GM18909 (cell line): ENCODE results near the gene TWIST2.

ENCODE experiments used
- ATAC-seq: cut with Tn5 transposase; IDR thresholded peaks from one replicate; pipeline ENCODE4 v1.9.1; 2021; ENCODE audit warnings: mild to moderate bottlenecking; ENCODE audit not compliant: unreplicated experiment, poor library complexity

Gene TWIST2

DNA sequence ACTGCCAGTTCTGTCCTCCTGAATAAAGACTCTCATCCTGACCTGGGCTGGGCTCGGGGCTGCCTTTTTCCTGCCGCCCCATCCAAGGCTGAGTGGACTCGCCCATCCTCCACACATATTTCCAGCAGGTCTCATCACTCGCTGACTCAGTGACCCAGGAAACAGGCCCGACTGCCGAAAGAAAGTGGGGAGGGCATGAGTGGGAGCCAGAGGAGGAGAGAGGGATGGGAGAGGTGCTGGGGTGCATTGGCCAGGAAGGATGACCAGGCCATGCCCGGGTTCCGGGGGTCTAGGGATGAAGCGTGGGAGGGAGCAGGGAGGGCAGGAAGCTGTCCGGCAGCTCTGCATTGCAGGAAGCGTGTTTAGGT, 66.7 kb downstream of the TWIST2 start:
- no peak for ATAC-seq

DNA sequence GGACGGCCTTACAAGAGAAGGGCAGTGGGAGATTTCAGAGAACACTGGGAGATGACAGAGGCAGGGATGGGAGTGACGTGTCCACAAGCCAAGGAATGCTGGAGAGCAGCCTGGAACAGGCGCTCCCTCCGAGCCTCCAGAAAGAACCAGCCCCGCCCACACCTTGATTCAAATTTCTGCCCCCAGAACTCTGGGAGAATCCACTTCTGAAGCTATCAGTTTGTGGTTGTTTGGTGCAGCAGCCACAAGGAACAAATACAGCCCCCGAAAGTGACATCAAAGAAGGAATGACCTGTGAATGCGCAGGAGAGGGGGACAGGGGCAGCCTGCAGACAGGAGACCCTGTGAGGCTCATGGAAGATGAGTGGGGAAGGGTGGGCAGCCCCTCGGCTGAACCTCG, 67.3 kb downstream of the TWIST2 start:
- ATAC-seq: no peak

- no peak for ATAC-seq
Measured at GRCh38 chr2:238915596-238915995, 67.7 kb downstream of the TWIST2 start.

- ATAC-seq: no peak
Measured at GRCh38 chr2:238916176-238916874, 68.4 kb downstream of the TWIST2 start.

DNA sequence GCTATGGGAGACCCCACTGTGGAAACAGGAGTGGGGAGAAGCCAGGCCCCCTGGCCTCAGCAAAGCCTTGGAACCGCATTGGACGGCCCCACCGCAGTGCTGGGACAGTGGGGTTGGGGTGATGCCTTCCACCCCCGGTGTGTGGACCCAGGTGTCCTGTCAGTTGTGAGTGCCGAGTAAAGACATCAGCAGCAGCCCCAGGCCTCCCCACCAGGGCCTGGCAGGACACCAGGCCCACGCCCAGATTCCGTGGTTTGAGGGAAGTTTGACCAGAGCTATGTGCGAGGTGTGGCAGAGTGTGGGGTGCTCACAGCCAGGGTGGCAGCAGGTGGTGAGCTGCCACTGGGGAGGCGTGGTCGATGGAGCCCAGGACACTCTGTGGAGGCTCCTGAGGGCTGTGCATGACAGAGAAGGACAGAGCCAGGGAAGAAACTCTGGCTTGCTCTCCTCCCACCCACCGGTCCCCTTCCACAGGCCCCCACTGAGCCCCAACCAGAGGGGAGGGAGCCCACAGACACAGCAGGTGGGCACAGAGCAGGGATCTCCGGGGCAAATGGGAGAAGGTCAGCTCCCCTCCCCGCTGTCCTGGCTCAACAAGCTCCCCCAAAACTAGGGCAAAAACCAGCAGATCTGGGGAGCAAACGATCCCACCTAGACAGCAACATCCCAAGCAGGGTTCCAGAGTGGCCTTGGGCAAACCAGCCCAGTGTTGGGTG, 69.1 kb downstream of the TWIST2 start:
- no peak for ATAC-seq

GRCh38 chr2:238919307-238919706, 71.4 kb downstream of the TWIST2 start:
- no peak for ATAC-seq

GRCh38 chr2:238920053-238920452, 72.2 kb downstream of the TWIST2 start:
- no peak for ATAC-seq

DNA sequence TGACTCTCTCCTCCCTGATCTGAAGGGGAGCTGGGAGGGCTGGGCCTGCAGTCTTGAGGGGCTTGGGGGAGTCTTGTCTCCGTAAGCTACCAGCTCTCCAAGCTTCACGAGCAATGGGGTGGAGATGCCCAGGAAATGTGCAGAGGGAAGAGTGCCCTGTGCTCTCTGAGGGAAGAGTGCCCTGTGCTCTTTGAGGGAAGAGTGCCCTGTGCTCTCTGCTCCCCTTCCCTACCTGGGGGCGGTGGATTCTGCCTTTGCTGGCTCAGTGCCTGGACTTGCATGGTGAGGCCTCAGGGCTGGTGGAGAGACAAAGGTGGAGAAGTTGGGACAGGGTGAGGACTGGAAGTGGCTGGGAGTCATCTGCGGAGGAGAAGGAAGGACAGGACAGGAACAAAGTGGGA, 72.7 kb downstream of the TWIST2 start:
- no peak for ATAC-seq

GRCh38 chr2:238921259-238921658, 73.4 kb downstream of the TWIST2 start:
- no peak for ATAC-seq

DNA sequence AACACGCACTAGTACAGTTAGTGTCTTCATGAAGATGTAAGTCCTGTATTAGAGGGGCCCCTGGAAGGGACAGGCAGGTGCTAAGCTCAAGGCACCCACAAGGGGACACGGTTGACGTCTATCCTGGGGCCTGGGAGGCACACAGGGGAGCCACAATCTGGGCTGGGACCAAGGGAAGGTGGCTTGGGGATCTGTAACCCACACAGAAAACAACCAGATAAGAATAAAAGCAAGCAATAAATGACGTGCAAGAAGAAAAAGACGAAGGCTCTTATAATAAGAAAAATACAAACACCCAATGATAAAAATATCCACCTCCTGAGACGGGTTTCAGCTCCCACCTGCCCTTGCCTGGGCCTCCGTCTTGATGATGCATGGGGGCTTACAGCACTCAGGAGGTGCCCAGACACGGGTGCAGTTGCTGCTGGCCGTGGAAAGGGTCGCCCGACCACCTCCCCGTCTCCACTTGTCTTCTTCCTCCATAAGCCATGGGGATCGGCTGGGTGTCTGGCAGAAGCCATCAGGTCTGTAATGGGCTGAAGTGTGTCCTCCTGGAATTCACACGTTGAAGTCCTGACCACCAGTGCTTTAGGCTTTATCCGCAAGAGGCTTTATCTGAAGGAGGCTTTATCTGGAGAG, 73.9 kb downstream of the TWIST2 start:
- no peak for ATAC-seq

GRCh38 chr2:238922435-238922834, 74.5 kb downstream of the TWIST2 start:
- no peak for ATAC-seq

- no peak for ATAC-seq
Measured at GRCh38 chr2:238924032-238924431, 76.1 kb downstream of the TWIST2 start.

- no peak for ATAC-seq
Measured at GRCh38 chr2:238924796-238925195, 76.9 kb downstream of the TWIST2 start.

GRCh38 chr2:238925281-238925680, 77.4 kb downstream of the TWIST2 start:
- ATAC-seq: no peak

GRCh38 chr2:238925816-238926521, 78.1 kb downstream of the TWIST2 start:
- ATAC-seq: no peak

- ATAC-seq: no peak
Measured at GRCh38 chr2:238926761-238927611, 79.1 kb downstream of the TWIST2 start.

- no peak for ATAC-seq
Measured at GRCh38 chr2:238927746-238928519, 80.0 kb downstream of the TWIST2 start.

DNA sequence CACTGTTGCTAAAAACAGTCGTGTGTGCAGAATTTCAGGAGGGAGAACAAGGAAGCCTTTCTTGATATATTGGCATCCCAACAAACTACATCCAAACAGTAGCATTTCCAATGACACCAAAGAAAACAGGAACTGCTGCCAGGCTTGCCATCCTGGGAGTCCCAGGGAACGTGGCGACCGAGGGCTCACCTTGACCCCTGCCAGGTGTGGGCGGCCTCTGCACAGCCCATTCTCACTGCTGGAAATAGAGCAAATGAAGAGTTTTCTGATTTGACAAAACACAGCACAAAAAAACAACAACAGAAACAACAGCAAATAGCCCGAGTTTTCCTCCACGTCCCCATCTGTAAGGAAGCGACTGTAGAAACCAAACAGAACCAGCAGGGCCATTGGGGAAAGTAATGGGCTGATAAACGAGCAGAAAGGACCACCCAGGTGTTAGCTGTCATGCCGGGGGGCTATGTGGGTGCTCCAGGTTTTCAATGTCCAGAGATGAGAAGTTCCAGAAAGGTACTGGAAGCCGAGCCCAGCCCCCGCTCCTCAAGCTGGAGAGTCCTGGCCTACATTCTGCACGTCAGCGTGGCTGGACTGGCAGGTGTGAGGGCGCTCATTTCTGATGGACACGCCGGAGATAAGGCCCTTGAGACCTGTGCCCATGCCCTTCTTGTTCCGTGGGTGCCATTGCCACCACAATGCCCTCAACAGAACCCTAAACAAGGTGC, 80.8 kb downstream of the TWIST2 start:
- ATAC-seq: no peak
